22Rv1 (cell line): ENCODE results near the gene DENND1B.
"Not testable (repeated sequence)": the region's sequence is repeated elsewhere in the genome, so short reads cannot be mapped to it uniquely, and the experiment has no call there.

Experiments used
- H3K27ac ChIP-seq: fragments of 450-650 bp; 2 replicates; pipeline ENCODE4 v1.5.1; 2017
- ZFX ChIP-seq: fragments of 450-650 bp; IDR thresholded peaks from 2 replicates; pipeline ENCODE4 v1.6.1; 2017; ENCODE audit warnings: antibody characterized with exemption, borderline replicate concordance
- TF ChIP-seq, protein P1 (sequence below): fragments of 450-650 bp; IDR thresholded peaks from 2 replicates; pipeline ENCODE4 v1.5.1; 2017; ENCODE audit warnings: mild to moderate bottlenecking

DENND1B gene

DNA sequence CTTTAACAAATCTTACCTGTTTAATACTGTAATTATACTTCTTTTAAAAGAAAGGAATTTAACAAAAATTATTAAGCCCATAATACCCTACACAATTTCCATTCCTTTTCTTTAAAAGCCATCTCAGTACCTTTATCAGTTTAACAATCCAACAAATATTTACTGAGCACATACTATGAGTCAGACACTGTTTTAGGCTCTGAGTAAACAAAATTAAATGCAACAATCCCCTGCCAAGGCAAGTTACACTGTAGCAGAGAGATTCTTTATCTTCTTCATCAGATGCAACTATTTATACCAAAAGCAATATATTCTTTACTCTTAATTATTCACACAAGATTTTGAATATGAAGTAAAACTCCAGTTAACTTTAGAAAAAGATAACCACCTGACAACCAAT, 12.0 kb downstream of the DENND1B start:
- no peak overlapping the region for H3K27ac ChIP-seq
- no peak for TF ChIP-seq ZFX
- TF ChIP-seq, protein P1, sequence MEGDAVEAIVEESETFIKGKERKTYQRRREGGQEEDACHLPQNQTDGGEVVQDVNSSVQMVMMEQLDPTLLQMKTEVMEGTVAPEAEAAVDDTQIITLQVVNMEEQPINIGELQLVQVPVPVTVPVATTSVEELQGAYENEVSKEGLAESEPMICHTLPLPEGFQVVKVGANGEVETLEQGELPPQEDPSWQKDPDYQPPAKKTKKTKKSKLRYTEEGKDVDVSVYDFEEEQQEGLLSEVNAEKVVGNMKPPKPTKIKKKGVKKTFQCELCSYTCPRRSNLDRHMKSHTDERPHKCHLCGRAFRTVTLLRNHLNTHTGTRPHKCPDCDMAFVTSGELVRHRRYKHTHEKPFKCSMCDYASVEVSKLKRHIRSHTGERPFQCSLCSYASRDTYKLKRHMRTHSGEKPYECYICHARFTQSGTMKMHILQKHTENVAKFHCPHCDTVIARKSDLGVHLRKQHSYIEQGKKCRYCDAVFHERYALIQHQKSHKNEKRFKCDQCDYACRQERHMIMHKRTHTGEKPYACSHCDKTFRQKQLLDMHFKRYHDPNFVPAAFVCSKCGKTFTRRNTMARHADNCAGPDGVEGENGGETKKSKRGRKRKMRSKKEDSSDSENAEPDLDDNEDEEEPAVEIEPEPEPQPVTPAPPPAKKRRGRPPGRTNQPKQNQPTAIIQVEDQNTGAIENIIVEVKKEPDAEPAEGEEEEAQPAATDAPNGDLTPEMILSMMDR, result no peak

DNA sequence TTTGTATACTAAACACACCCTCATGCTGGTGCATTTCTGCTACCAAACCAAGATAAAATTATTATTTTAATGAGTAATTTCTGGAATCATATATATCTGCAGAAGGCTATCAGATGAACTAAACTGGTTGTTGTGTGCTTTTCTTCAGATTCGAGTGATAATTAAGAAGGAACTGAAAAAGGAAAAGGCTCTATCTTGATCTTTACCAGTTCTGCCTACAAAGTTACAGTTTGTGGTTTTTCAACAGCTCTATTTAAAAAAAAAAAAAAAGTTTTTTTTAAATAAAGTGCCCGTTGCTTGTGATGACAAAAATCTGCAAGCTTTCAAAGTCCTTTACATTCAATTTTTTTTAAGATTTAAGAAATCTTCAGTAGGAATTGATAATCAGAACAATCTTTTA, 13.6 kb downstream of the DENND1B start:
- TF ChIP-seq, protein P1, result no peak
- no peak for TF ChIP-seq ZFX
- no peak overlapping the region for H3K27ac ChIP-seq

DNA sequence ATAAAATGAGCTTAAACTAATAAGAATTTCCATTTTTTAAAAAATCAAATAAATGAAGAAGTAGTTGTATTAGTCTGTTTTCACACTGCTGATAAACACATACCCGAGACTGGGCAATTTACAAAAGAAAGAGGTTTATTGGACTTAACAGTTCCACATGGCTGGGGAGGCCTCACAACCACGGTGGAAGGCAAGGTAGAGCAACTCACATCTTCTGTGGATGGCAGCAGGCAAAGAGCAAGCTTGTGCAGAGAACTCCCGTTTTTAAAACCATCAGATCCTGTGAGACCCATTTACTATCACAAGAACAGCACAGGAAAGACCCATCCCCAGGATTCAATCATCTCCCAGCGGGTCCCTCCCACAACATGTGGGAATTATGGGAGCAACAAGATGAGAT, 19.7 kb downstream of the DENND1B start:
- not testable (repeated sequence) for H3K27ac ChIP-seq

DNA sequence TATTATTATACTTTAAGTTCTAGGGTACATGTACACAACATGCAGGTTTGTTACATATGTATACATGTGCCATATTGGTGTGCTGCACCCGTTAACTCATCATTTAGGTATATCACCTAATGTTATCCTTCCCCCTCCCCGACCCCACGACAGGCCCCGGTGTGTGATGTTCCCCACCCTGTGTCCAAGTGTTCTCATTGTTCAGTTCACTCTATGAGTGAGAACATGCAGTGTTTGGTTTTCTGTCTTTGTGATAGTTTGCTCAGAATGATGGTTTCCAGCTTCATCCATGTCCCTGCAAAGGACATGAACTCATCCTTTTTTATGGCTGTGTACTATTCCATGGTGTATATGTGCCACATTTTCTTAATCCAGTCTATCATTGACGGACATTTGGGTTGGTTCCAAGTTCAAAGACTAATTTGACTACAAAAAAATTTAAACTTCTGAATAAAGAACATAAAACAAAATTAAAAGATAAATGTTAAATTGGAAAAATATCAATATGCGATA, 22.6 kb downstream of the DENND1B start:
- H3K27ac ChIP-seq, result not testable (repeated sequence)

DNA sequence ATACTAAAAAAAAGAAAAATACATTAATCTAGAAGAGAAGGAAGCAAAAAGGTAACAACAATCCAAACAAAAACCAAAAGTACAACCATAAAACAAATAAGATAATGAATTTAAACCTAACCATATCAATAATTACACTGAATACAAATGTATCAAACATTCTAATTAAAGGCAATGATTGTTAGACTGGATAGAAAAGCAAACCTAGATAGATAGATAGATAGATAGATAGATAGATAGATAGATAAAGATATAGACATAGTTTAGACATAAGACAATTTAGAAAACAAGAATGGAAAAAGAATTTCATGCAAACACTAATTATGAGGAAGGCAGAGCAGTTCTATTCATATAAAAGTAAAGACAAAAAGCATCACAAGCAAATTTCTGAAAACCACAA, 24.9 kb downstream of the DENND1B start:
- H3K27ac ChIP-seq, result no peak overlapping the region
- TF ChIP-seq, protein P1, result no peak
- TF ChIP-seq ZFX, result no peak

DNA sequence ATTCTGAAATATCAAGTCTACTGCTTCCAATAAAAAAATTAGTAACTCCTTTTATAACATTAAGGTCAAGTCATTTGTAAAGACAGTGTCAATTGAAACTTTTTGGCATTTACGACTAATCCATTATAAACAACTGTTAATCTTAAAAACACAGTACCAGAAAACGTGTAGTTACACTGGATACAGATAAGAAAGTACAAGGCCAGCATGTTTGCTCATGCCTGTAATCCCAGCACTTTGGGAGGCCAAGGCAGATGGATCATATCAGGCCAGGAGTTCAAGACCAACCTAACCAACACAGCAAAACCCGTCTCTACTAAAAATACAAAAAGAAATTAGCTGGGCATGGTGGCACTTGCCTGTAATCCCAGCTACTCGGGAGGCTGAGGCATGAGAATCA, 29.4 kb downstream of the DENND1B start:
- no peak for TF ChIP-seq ZFX
- TF ChIP-seq, protein P1, result no peak
- H3K27ac ChIP-seq, result no peak overlapping the region

DNA sequence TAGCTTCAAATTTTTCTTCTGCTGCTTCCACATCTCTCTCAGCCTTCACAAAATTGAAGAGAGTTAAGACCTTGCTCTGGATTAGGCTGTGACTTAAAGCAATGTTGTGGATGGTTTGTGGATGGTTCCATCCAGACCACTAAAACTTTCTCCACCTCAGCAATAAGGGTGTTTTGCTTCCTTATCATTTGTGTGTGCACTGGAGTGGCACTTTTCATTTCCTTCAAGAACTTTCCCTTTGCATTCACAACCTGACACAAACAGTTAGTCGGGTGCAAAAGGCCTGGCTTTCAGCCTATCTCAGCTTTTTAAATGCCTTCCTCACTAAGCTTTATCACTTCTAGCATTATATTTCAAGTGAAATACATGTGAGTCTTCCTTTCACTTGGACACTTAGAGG, 30.3 kb downstream of the DENND1B start:
- H3K27ac ChIP-seq, result no peak overlapping the region
- TF ChIP-seq, protein P1, result no peak
- TF ChIP-seq ZFX, result no peak

DNA sequence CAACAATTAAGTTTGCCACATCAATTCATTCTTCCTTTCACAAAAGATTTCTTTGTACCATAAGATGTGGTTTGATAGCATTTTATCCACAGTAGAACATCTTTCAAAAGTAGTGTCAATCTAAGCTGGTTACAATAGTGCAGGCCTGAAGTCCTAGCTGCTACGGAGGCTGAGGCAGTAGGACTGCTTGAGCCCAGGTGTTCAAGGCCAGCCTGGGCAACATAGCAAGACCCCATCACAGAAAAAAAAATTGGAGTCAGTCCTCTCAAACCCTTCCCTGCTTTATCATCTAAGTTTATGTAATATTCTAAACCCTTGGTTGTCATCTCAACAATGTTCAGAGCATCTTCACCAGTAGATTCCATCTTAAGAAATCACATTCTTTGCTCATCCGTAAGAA, 31.7 kb downstream of the DENND1B start:
- TF ChIP-seq, protein P1, result no peak
- no peak for TF ChIP-seq ZFX
- H3K27ac ChIP-seq, result no peak overlapping the region
